K562 (cell line): ENCODE results near the gene ANP32B. TPM values are rescaled to one million over a fixed set of nuclear protein-coding genes. Genes with fewer than 3 reads are reported as not detected.

Experiments
- ATF7 ChIP-seq: fragments of 450-650 bp; IDR thresholded peaks from 2 replicates; pipeline ENCODE4 v1.7.1; 2014; ENCODE audit warnings: mild to moderate bottlenecking, moderate library complexity
- CHD4 ChIP-seq: fragments of 200-600 bp; sonication (generic); IDR thresholded peaks from 3 replicates; pipeline ENCODE4 v1.6.1; 2012; ENCODE audit warnings: low read depth, mild to moderate bottlenecking, mixed read lengths, low read length, inconsistent platforms; ENCODE audit not compliant: insufficient read depth, insufficient replicate concordance, poor library complexity, severe bottlenecking
- FOXP1 ChIP-seq: sonication (generic); formaldehyde crosslinking; IDR thresholded peaks from 2 replicates; pipeline ENCODE4 v1.8.0; 2022; ENCODE audit warnings: mild to moderate bottlenecking, missing genetic modification reagents
- SMAD1 ChIP-seq: fragments of 150-350 bp; IDR thresholded peaks from 2 replicates; pipeline ENCODE4 v1.6.1; 2014; ENCODE audit warnings: low read length, low read depth; ENCODE audit not compliant: partially characterized antibody
- ZNF175 ChIP-seq: fragments of 200-800 bp; sonication (Bioruptor generic); IDR thresholded peaks from 2 replicates; pipeline ENCODE4 v1.6.1; 2016; ENCODE audit warnings: low read depth, mild to moderate bottlenecking, missing genetic modification characterization, missing compliant biosample characterization
- polyA plus RNA-seq, 8 experiments: library from polyadenylated mRNA; depleted of rRNA in 4 of 8; stranded (reverse) in 5 of 8; unstranded in 3 of 8; fragments of >200 nt; fragmentation: Nextera tagmentation in 2 of 8; fragmentation: Illumina TruSeq in 1 of 8; extraction: Ambion mirVana in 2 of 8; extraction: Trizol in 1 of 8; gene quantifications; 2 replicates each; pipeline versions ENCODE4 v1.2.1 to v1.2.3, GENCODE V29; 2011 to 2014; ENCODE audit warnings: inconsistent platforms in 1 of 8, missing spikeins in 1 of 8
- total RNA-seq, 7 experiments: library from RNA; depleted of rRNA in 6 of 7; stranded (reverse); fragments of >200 nt in 6 of 7; fragmentation: Illumina TruSeq in 2 of 7; extraction: Trizol in 2 of 7; gene quantifications; 2 replicates each; pipeline versions ENCODE4 v1.2.1 to v1.2.3, GENCODE V29; 2011 to 2021; ENCODE audit warnings: low replicate concordance in 1 of 7
- TF ChIP-seq, protein P1 (sequence below): fragments of 450-650 bp; IDR thresholded peaks from 2 replicates; pipeline ENCODE4 v1.6.1; 2016; ENCODE audit warnings: mild to moderate bottlenecking, moderate library complexity
- TF ChIP-seq, protein P2 (sequence below), 3 experiments: fragments of 200-800 bp in 1 of 3; fragments of 250-450 bp in 1 of 3; fragments of 450-650 bp in 1 of 3; sonication (Bioruptor Pico) in 1 of 3; sonication (Bioruptor generic) in 1 of 3; formaldehyde crosslinking in 1 of 3; IDR thresholded peaks; 2 replicates each; pipeline versions ENCODE4 v1.6.1 to v1.8.0; 2016 to 2022; ENCODE audit warnings: mild to moderate bottlenecking in 2 of 3, missing genetic modification characterization in 2 of 3, missing compliant biosample characterization in 1 of 3, moderate library complexity in 1 of 3
- TF ChIP-seq, protein P3 (sequence below): fragments of 450-650 bp; formaldehyde crosslinking; conservative IDR thresholded peaks from 2 replicates; pipeline ENCODE4 v1.4.0; 2022; ENCODE audit warnings: mild to moderate bottlenecking, missing genetic modification characterization

Gene ANP32B
- total and polyA plus RNA-seq, 9 of the 15 experiments (the other 6 are each of a cell fraction or from before 2014, with no cell fraction given) = 68.9 to 815 (median 141) TPM

DNA sequence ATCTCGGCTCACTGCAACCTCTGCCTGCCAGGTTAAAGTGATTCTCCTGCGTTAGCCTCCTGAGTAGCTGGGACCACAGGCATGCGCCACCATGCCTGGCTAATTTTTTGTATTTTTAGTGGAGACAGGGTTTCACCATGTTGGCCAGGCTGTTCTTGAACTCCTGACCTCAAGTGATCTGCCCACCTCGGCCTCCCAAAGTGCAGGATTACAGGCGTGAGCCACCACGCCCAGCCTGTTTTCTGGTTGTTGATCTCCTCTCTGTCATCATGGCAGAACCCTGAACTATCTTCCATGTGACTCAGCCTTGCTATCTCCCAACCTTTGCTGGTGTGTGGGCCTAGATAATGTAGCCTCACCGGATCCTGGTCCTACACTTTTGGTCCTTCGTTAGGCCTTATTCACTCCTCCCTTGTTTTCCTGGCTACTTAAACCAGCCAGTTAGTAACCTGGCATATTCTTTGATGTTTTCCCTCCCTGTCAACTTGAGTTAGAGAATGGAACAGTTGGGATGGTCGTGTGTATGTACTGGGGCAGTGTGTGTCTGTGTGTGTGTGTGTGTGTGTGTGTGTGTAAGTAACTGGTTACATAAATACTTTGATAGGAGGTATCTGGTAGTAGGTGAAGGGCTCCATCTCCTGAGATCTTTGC is 22.3 kb upstream of the ANP32B start (continued):
- TF ChIP-seq, protein P1, sequence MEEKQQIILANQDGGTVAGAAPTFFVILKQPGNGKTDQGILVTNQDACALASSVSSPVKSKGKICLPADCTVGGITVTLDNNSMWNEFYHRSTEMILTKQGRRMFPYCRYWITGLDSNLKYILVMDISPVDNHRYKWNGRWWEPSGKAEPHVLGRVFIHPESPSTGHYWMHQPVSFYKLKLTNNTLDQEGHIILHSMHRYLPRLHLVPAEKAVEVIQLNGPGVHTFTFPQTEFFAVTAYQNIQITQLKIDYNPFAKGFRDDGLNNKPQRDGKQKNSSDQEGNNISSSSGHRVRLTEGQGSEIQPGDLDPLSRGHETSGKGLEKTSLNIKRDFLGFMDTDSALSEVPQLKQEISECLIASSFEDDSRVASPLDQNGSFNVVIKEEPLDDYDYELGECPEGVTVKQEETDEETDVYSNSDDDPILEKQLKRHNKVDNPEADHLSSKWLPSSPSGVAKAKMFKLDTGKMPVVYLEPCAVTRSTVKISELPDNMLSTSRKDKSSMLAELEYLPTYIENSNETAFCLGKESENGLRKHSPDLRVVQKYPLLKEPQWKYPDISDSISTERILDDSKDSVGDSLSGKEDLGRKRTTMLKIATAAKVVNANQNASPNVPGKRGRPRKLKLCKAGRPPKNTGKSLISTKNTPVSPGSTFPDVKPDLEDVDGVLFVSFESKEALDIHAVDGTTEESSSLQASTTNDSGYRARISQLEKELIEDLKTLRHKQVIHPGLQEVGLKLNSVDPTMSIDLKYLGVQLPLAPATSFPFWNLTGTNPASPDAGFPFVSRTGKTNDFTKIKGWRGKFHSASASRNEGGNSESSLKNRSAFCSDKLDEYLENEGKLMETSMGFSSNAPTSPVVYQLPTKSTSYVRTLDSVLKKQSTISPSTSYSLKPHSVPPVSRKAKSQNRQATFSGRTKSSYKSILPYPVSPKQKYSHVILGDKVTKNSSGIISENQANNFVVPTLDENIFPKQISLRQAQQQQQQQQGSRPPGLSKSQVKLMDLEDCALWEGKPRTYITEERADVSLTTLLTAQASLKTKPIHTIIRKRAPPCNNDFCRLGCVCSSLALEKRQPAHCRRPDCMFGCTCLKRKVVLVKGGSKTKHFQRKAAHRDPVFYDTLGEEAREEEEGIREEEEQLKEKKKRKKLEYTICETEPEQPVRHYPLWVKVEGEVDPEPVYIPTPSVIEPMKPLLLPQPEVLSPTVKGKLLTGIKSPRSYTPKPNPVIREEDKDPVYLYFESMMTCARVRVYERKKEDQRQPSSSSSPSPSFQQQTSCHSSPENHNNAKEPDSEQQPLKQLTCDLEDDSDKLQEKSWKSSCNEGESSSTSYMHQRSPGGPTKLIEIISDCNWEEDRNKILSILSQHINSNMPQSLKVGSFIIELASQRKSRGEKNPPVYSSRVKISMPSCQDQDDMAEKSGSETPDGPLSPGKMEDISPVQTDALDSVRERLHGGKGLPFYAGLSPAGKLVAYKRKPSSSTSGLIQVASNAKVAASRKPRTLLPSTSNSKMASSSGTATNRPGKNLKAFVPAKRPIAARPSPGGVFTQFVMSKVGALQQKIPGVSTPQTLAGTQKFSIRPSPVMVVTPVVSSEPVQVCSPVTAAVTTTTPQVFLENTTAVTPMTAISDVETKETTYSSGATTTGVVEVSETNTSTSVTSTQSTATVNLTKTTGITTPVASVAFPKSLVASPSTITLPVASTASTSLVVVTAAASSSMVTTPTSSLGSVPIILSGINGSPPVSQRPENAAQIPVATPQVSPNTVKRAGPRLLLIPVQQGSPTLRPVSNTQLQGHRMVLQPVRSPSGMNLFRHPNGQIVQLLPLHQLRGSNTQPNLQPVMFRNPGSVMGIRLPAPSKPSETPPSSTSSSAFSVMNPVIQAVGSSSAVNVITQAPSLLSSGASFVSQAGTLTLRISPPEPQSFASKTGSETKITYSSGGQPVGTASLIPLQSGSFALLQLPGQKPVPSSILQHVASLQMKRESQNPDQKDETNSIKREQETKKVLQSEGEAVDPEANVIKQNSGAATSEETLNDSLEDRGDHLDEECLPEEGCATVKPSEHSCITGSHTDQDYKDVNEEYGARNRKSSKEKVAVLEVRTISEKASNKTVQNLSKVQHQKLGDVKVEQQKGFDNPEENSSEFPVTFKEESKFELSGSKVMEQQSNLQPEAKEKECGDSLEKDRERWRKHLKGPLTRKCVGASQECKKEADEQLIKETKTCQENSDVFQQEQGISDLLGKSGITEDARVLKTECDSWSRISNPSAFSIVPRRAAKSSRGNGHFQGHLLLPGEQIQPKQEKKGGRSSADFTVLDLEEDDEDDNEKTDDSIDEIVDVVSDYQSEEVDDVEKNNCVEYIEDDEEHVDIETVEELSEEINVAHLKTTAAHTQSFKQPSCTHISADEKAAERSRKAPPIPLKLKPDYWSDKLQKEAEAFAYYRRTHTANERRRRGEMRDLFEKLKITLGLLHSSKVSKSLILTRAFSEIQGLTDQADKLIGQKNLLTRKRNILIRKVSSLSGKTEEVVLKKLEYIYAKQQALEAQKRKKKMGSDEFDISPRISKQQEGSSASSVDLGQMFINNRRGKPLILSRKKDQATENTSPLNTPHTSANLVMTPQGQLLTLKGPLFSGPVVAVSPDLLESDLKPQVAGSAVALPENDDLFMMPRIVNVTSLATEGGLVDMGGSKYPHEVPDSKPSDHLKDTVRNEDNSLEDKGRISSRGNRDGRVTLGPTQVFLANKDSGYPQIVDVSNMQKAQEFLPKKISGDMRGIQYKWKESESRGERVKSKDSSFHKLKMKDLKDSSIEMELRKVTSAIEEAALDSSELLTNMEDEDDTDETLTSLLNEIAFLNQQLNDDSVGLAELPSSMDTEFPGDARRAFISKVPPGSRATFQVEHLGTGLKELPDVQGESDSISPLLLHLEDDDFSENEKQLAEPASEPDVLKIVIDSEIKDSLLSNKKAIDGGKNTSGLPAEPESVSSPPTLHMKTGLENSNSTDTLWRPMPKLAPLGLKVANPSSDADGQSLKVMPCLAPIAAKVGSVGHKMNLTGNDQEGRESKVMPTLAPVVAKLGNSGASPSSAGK = peak; percentile 87
- TF ChIP-seq SMAD1 = peak; percentile 84
- TF ChIP-seq, protein P2, sequence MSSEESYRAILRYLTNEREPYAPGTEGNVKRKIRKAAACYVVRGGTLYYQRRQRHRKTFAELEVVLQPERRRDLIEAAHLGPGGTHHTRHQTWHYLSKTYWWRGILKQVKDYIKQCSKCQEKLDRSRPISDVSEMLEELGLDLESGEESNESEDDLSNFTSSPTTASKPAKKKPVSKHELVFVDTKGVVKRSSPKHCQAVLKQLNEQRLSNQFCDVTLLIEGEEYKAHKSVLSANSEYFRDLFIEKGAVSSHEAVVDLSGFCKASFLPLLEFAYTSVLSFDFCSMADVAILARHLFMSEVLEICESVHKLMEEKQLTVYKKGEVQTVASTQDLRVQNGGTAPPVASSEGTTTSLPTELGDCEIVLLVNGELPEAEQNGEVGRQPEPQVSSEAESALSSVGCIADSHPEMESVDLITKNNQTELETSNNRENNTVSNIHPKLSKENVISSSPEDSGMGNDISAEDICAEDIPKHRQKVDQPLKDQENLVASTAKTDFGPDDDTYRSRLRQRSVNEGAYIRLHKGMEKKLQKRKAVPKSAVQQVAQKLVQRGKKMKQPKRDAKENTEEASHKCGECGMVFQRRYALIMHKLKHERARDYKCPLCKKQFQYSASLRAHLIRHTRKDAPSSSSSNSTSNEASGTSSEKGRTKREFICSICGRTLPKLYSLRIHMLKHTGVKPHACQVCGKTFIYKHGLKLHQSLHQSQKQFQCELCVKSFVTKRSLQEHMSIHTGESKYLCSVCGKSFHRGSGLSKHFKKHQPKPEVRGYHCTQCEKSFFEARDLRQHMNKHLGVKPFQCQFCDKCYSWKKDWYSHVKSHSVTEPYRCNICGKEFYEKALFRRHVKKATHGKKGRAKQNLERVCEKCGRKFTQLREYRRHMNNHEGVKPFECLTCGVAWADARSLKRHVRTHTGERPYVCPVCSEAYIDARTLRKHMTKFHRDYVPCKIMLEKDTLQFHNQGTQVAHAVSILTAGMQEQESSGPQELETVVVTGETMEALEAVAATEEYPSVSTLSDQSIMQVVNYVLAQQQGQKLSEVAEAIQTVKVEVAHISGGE (CRISPR knock-in tag; IDR thresholded peaks at IDR 0.05) = peak in 1 of 3 experiments; percentile 65; a peak in 2 of 6 replicates
- TF ChIP-seq ZNF175 (CRISPR knock-in tag) = peak; percentile 83
- peak; percentile 51 for TF ChIP-seq CHD4
- peak; percentile 91 for TF ChIP-seq FOXP1 (CRISPR knock-in tag)
- TF ChIP-seq, protein P3, sequence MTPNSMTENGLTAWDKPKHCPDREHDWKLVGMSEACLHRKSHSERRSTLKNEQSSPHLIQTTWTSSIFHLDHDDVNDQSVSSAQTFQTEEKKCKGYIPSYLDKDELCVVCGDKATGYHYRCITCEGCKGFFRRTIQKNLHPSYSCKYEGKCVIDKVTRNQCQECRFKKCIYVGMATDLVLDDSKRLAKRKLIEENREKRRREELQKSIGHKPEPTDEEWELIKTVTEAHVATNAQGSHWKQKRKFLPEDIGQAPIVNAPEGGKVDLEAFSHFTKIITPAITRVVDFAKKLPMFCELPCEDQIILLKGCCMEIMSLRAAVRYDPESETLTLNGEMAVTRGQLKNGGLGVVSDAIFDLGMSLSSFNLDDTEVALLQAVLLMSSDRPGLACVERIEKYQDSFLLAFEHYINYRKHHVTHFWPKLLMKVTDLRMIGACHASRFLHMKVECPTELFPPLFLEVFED = peak; percentile 55
- peak; percentile 87 for TF ChIP-seq ATF7
